SIG-M5 (cell line): ENCODE measurements around the gene ENTPD6.
"Not testable (repeated sequence)": the region's sequence is repeated elsewhere in the genome, so short reads cannot be mapped to it uniquely, and the experiment has no call there.

ENCODE experiments used
- DNase-seq: peaks from one replicate; lab custom pipeline; 2025; lab: John Stamatoyannopoulos, UW

Gene ENTPD6

GRCh38 chr20:25223765-25224720 is 28.5 kb downstream of the ENTPD6 start:
- no peak for DNase-seq

DNA sequence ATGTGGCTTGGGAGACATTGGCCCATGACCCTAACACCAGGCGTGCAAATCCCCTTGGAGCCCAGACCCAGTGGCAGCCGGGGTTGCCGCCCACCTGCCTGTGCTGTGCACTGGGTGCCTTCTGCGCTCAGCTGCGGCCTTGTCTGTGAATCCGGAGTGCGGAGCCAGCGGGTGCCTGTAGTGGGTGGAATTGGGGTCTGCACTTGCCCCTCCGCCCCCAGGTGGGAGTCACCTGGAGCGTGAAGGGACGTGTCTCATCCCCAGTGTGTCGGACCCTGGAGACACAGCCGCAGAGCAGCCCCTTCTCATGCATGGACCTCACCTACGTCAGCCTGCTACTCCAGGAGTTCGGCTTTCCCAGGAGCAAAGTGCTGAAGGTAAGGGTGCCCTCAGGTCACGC is 29.4 kb downstream of the ENTPD6 start:
- DNase-seq: no peak

DNA sequence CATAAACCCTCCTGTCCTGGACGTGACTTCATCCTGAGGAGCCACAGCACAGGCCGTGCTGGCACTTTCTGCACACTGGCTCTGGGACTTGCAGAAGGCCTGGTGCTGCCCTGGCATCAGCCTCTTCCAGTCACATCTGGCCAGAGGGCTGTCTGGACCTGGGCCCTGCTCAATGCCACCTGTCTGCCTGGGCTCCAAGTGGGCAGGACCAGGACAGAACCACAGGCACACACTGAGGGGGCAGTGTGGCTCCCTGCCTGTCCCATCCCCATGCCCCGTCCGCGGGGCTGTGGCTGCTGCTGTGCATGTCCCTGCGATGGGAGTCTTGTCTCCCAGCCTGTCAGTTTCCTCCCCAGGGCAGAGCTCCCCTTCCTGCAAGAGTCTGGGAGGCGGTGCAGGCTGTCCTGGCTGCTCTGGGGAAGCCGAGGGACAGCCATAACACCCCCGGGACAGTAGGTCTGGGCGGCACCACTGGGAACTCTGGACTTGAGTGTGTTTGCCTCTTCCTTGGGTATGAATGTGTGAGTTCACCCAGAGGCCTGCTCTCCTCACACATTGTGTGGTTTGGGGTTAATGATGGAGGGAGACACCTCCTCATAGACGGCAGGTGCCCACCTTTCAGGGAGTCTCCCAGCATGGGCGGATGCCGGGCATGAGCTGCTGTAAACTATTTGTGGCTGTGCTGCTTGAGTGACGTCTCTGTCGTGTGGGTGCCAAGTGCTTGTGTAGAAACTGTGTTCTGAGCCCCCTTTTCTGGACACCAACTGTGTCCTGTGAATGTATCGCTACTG is 30.3 kb downstream of the ENTPD6 start:
- DNase-seq: no peak

DNA sequence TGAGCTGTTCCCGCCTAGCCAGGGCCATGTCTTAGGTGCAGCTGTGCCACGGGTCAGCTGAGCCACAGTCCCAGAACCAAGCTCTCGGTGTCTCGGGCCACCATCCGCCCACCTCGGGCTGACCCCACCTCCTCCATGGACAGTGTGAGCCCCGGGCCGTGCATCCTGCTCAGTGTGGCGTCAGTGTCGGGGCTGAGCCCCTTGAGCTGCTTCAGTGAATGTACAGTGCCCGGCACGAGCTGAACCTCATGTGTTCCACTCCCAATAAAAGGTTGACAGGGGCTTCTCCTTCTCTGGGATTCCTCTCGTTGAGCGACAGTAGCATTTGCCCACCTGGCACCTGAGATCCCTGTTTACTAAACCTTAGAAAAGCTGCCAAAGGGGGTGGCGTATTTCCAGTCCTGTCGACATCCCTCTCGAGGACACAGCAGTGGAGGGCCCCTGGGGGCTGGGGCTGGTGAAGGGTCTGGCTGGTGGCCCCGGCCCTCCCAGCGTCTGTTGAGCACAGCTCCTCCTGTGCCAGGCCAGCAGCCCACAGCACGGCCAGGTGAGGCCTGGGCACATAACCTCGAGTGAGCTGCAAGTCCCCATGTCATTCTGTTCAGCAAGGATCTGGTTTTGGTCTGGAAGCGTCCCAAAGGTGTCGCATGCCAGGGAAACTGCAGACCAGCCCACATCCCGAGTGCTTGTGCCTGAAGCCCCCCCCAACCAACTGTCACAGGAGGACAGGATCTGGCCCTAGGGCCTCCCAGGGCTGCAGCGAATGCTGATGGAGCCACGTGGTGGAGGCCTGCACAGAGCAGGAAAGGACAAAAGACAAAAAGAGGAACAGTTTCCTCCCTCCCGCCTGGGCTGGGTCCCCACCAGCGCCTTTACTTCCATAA is 31.2 kb downstream of the ENTPD6 start:
- DNase-seq: no peak

- DNase-seq: no peak
Measured at GRCh38 chr20:25227317-25227831, 31.9 kb downstream of the ENTPD6 start.

DNA sequence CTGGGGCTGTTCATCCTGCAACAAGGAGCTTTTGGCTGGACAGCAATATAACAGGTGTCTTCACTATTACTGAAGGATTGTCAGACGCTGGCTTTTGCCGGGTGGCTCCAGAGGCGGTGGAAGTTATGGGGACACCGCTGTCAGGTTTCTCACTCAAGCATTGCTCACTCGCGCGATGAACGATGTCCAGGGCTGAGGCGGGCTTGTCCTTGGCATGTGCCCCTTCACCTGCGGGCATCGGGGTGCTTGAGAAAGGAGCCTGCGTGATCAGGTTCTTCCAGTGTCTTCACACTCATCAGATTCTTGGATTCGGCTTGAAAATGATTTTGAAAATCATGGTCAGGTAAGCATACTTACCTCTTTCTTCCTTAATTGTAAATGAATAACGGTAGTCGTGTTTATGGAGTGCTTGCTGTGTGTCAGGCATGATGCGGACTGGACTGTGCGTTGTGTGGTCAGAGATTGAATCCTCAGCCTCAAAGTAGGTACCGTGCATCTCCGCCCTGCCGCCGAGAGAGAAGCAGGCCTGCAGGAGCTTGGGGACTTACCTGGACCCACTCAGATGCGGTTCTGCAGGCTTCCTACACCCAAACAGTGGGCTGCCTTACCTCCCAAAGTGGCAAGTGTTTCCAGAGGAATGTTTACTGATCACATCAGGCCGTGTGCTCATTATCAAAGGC is 34.1 kb downstream of the ENTPD6 start:
- DNase-seq: no peak

GRCh38 chr20:25230166-25230831 is 34.8 kb downstream of the ENTPD6 start:
- DNase-seq: no peak

DNA sequence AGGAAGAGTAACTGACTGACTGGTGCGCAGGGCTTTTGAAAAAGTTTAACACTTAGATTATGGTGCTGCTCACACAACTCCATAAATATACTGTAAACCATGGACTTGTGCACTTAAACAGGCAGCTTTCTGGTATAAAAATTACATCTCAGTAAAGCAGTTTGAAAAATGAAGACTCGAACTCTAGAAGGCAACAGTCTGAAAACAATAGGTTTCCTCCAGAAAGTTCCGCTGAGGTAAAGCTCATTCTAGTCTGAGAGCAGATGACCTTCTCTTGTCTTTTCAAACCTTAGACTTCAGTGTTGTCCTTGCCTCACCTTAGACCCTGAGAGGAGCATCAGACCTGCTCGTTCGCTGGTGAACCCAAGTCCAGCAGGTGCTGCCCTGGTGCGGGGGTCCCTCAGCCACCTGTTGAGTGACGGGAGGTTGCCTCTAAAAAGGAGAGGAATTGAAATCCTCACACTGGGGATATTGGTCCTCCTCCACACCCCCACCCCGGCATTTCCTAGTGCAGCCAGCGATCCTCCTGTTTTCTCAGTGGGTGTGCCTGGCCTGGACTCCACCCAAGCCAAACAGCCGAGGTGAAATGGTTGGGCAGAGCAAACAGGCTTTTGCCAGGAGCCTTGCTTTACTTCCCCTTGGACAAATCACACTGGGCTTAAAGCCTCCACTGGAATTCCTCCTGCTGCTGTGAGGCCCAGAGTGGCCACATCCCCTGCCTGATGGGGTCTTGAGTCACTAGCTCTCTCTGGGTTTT is 37.7 kb downstream of the ENTPD6 start:
- no peak for DNase-seq

- DNase-seq: not testable (repeated sequence)
Measured at GRCh38 chr20:25234009-25234849, 38.7 kb downstream of the ENTPD6 start.

GRCh38 chr20:25236450-25237304 is 41.2 kb downstream of the ENTPD6 start:
- DNase-seq: no peak

- peak; percentile 97 for DNase-seq
Measured at GRCh38 chr20:25237610-25238318, 42.3 kb downstream of the ENTPD6 start.

DNA sequence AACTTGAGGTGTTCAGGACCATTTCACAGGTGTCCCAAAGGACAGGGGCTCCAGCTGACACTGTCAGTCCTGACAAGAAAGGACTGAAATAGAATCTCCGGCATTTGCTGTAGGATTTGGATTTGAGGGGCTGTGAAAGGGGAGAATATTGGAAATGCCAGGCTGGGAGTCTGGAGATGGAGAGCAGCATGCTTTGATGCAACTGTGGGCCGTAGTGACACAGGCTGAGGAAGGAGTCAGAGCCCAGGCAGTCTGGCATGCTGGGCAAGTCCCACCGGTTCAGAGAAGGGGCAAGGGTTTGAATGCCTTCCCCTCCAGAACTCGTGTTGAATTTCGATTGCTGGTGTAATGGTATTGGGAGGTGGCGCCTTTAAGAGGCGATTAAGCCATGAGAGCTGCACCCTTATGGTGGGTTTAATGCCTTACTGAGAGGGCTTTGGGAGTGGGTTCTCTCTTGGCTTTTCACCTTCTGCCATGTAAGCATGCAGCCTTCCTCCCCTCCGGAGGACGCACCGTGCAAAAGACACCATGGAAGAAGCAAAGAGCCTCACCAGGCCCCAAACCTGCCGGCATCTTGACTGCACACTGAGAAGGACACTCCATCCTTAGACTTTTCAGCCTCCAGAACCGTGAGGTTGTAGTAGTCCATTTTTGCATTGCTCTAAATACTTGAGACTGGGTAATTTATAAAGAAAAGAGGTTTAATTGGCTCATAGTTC is 43.0 kb downstream of the ENTPD6 start:
- DNase-seq: no peak

DNA sequence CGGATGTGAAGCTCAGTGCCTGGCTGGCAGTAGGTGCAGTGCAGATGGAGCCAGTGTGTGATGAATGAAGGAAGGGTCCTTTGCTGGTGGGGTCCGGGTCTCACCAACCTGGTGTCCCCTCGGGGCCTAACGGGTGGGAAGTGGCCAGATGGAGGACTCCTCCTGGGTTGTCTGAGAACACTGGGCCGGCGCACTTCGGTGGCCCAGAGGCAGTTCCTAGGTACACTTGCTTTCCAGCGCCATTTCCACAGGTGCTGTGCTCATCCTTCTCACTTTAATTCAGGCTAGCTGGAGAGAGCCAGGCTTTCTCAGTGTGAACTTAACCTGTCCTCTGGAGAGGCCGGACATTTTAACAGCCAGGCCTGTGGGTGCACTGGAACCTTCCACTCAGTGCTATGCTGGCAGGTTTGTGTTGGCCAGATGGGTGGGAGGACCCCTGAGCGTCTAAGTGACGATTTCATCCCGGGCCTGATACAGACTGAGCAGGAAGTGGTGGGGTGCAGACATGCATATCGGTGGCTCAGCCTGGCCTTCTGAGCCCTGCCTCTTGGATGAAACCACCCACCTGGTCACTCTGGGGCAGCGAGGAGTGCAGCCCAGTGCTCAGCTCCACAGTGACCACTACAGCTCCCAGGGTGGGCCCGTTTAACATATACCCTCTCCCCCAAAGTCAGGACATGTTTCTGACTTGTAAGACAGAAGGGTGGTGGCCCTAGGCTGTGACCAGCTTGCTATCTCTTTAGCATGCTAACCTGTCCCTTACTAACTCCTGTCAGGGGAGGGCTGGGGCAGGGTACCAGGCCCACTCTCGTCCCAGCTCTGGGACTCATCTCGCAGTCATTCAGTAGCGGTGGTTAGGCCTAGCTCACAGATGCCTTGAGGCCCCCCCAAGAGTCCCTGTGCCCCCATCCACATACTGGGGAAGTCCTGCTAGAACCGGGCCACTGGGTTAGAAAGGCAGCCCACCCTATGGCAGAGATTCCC is 44.2 kb downstream of the ENTPD6 start:
- DNase-seq: no peak

DNA sequence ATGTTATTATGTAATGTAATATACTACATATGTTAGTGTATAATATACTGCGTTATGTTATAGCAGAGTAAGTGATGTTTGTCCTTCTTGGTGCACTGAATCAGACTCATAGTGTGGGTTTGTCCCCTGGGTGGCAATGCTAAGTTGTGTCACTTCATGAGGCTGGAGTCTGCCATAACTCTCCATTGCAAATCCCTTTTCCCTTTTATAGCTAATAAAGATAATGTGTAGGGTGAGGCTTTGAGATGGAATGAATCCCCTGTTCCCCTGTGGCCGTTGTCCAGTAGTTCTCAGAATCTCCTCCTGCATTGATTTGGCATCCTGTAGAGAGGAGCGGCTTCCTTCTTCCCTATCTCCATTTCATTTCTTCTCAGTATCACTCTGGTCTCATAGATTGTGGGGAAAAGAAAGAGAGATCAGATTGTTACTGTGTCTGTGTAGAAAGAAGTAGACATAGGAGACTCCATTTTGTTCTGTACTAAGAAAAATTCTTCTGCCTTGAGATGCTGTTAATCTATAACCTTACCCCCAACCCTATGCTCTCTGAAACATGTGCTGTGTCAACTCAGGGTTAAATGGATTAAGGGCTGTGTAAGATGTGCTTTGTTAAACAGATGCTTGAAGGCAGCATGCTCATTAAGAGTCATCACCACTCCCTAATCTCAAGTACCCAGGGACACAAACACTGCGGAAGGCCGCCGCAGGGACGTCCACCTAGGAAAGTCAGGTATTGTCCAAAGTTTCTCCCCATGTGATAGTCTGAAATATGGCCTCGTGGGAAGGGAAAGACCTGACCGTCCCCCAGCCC is 45.5 kb downstream of the ENTPD6 start:
- DNase-seq: not testable (repeated sequence)

DNA sequence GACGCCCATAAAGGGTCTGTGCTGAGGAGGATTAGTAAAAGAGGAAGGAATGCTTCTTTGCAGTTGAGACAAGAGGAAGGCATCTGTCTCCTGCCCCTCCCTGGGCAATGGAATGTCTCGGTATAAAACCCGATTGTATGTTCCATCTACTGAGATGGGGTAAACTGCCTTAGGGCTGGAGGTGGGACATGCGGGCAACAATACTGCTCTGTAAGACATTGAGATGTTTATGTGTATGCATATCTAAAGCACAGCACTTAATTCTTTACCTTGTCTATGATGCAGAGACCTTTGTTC is 46.1 kb downstream of the ENTPD6 start:
- DNase-seq: not testable (repeated sequence)
